Islet precursor cell (in vitro differentiated cells): ENCODE data around the gene LCLAT1.

Source experiments
- DNase-seq: peaks from one replicate; pipeline ENCODE4 v3.0.0-alpha.2; 2018

Gene LCLAT1

GRCh38 chr2:30424231-30424630, 22.8 kb upstream of the LCLAT1 start:
- DNase-seq: no peak

GRCh38 chr2:30425326-30425725, 21.7 kb upstream of the LCLAT1 start:
- no peak for DNase-seq

- DNase-seq: no peak
Measured at GRCh38 chr2:30427606-30428347, 19.3 kb upstream of the LCLAT1 start.

GRCh38 chr2:30428348-30428662, 18.7 kb upstream of the LCLAT1 start:
- DNase-seq: no peak

GRCh38 chr2:30428827-30429461, 18.1 kb upstream of the LCLAT1 start:
- DNase-seq: no peak

- DNase-seq: no peak
Measured at GRCh38 chr2:30433541-30434299, 13.3 kb upstream of the LCLAT1 start.

GRCh38 chr2:30434708-30435107, 12.3 kb upstream of the LCLAT1 start:
- DNase-seq: no peak

GRCh38 chr2:30436859-30437435, 10.1 kb upstream of the LCLAT1 start:
- no peak for DNase-seq

- DNase-seq: no peak
Measured at GRCh38 chr2:30437809-30438548, 9.1 kb upstream of the LCLAT1 start.

GRCh38 chr2:30439296-30439695, 7.8 kb upstream of the LCLAT1 start:
- DNase-seq: no peak

- DNase-seq: no peak
Measured at GRCh38 chr2:30439879-30440278, 7.2 kb upstream of the LCLAT1 start.

GRCh38 chr2:30441023-30441422, 6.0 kb upstream of the LCLAT1 start:
- no peak for DNase-seq

GRCh38 chr2:30443081-30443480, 4.0 kb upstream of the LCLAT1 start:
- no peak for DNase-seq

GRCh38 chr2:30444273-30444672, 2.8 kb upstream of the LCLAT1 start:
- DNase-seq: no peak

GRCh38 chr2:30445266-30445821, 1.7 kb upstream of the LCLAT1 start:
- DNase-seq: no peak

- no peak for DNase-seq
Measured at GRCh38 chr2:30446602-30447148, 371 bp upstream of the LCLAT1 start.

- no peak for DNase-seq
Measured at GRCh38 chr2:30448308-30448707, 1.3 kb downstream of the LCLAT1 start.

- no peak for DNase-seq
Measured at GRCh38 chr2:30448866-30449265, 1.8 kb downstream of the LCLAT1 start.

GRCh38 chr2:30450025-30450424, 3.0 kb downstream of the LCLAT1 start:
- no peak for DNase-seq

GRCh38 chr2:30453498-30453897, 6.5 kb downstream of the LCLAT1 start:
- no peak for DNase-seq

GRCh38 chr2:30454571-30454970, 7.5 kb downstream of the LCLAT1 start:
- no peak for DNase-seq

- DNase-seq: no peak
Measured at GRCh38 chr2:30455114-30455738, 8.2 kb downstream of the LCLAT1 start.
